Neural progenitor cell (in vitro differentiated cells): ENCODE results near the gene GAS6. TPM values are rescaled to one million over a fixed set of nuclear protein-coding genes. Genes with fewer than 3 reads are reported as not detected.

ENCODE experiments used
- DNase-seq: peaks from one replicate; pipeline ENCODE4 v3.0.0-alpha.2; 2016; ENCODE audit warnings: low spot score
- H2AFZ ChIP-seq: fragments of 200-600 bp; sonication (generic); replicated peaks from 2 replicates; pipeline ENCODE4 v1.6.1; 2016; ENCODE audit warnings: antibody characterized with exemption
- H3F3A ChIP-seq: fragments of 200-600 bp; sonication (generic); 2 replicates; pipeline ENCODE4 v1.6.1; 2016; ENCODE audit warnings: antibody characterized with exemption, low read depth
- H3K27ac ChIP-seq: fragments of 200-600 bp; sonication (generic); 2 replicates; pipeline ENCODE4 v1.5.1; 2016; ENCODE audit warnings: mild to moderate bottlenecking
- H3K27me3 ChIP-seq: fragments of 200-600 bp; sonication (generic); 2 replicates; pipeline ENCODE4 v1.6.1; 2016; ENCODE audit warnings: mild to moderate bottlenecking, moderate library complexity
- H3K36me3 ChIP-seq: fragments of 200-600 bp; sonication (generic); 2 replicates; pipeline ENCODE4 v1.5.1; 2016
- H3K4me1 ChIP-seq: fragments of 200-600 bp; sonication (generic); 2 replicates; pipeline ENCODE4 v1.6.1; 2016; ENCODE audit warnings: mixed run types
- H3K4me2 ChIP-seq: fragments of 200-600 bp; sonication (generic); 2 replicates; pipeline ENCODE4 v1.6.1; 2016
- H3K4me3 ChIP-seq: fragments of 200-600 bp; sonication (generic); 2 replicates; pipeline ENCODE4 v1.5.1; 2016
- H3K79me2 ChIP-seq: fragments of 200-600 bp; sonication (generic); 2 replicates; pipeline ENCODE4 v1.6.1; 2016; ENCODE audit warnings: low read depth
- H3K9ac ChIP-seq: fragments of 200-600 bp; sonication (generic); 2 replicates; pipeline ENCODE4 v1.6.1; 2016
- H3K9me3 ChIP-seq: fragments of 200-600 bp; sonication (generic); 2 replicates; pipeline ENCODE4 v1.5.1; 2016; ENCODE audit warnings: low read depth
- H4K20me1 ChIP-seq: fragments of 200-600 bp; sonication (generic); 2 replicates; pipeline ENCODE4 v1.6.1; 2016; ENCODE audit warnings: low read depth
- H3K27ac Mint-ChIP-seq: 3 replicates; pipeline ENCODE4 v1.8.0; 2021; ENCODE audit warnings: mixed read lengths
- H3K27me3 Mint-ChIP-seq: 2 replicates; pipeline ENCODE4 v1.8.0; 2022; ENCODE audit warnings: low read depth, mild to moderate bottlenecking, inconsistent platforms, moderate library complexity, mixed read lengths; ENCODE audit not compliant: insufficient read depth
- H3K36me3 Mint-ChIP-seq: 3 replicates; pipeline ENCODE4 v1.8.0; 2021; ENCODE audit warnings: mixed read lengths
- H3K4me1 Mint-ChIP-seq: 3 replicates; pipeline ENCODE4 v1.8.0; 2021; ENCODE audit warnings: mixed read lengths
- H3K4me3 Mint-ChIP-seq: 3 replicates; pipeline ENCODE4 v1.8.0; 2021; ENCODE audit warnings: mild to moderate bottlenecking, moderate library complexity, mixed read lengths
- H3K9me3 Mint-ChIP-seq: 3 replicates; pipeline ENCODE4 v1.8.0; 2020; ENCODE audit warnings: mixed read lengths
- CTCF ChIP-seq: fragments of 200-600 bp; sonication (generic); IDR thresholded peaks from 2 replicates; pipeline ENCODE4 v1.5.1; 2017; ENCODE audit warnings: antibody characterized with exemption, mild to moderate bottlenecking
- EZH2 ChIP-seq: fragments of 200-600 bp; sonication (generic); IDR thresholded peaks from 2 replicates; pipeline ENCODE4 v1.6.1; 2017; ENCODE audit warnings: antibody characterized with exemption, mild to moderate bottlenecking, moderate library complexity
- EZH2phosphoT487 ChIP-seq: fragments of 200-600 bp; sonication (generic); IDR thresholded peaks from 2 replicates; pipeline ENCODE4 v1.6.1; 2017; ENCODE audit warnings: antibody characterized with exemption
- total RNA-seq: library from RNA; depleted of rRNA; stranded (reverse); fragments of >200 nt; gene quantifications from 2 replicates; pipeline ENCODE4 v1.2.3, GENCODE V29; 2015; ENCODE audit warnings: low replicate concordance

GAS6 gene
- total RNA-seq, 1 donor from 2014 or later, result 12.8 TPM

- no peak overlapping the region for H2AFZ ChIP-seq
- H3F3A ChIP-seq, result no peaks in the 10 kb centered on the region
- Mint-ChIP-seq H3K9me3 (peaks cover 8% of the 10 kb centered on the region), H3K4me1 (peaks cover 15% of the 10 kb centered on the region), H3K36me3 (no peaks in the 10 kb centered on the region), H3K4me3 (no peak overlapping the region), H3K27me3 (peaks cover 4% of the 10 kb centered on the region), H3K27ac (no peak overlapping the region)
- DNase-seq, result no peak
- H3K9me3 ChIP-seq, result no peaks in the 10 kb centered on the region
- no peak for TF ChIP-seq EZH2phosphoT487
- no peak for TF ChIP-seq CTCF
- no peak for TF ChIP-seq EZH2
- H3K4me1 ChIP-seq, result no peaks in the 10 kb centered on the region
- no peak overlapping the region for H3K9ac ChIP-seq
- H3K4me2 ChIP-seq, result no peak overlapping the region
- H4K20me1 ChIP-seq, result no peaks in the 10 kb centered on the region
- no peaks in the 10 kb centered on the region for H3K79me2 ChIP-seq
- H3K27ac ChIP-seq, result no peak overlapping the region
- H3K36me3 ChIP-seq, result no peaks in the 10 kb centered on the region
- H3K4me3 ChIP-seq, result no peak overlapping the region
- no peaks in the 10 kb centered on the region for H3K27me3 ChIP-seq
Measured at GRCh38 chr13:113900646-113901045, 36.8 kb upstream of the GAS6 start.

- no peaks in the 10 kb centered on the region for H4K20me1 ChIP-seq
- H3K4me2 ChIP-seq, result no peak overlapping the region
- no peaks in the 10 kb centered on the region for H3K4me1 ChIP-seq
- H2AFZ ChIP-seq, result no peak overlapping the region
- Mint-ChIP-seq H3K4me3 (no peak overlapping the region), H3K36me3 (no peaks in the 10 kb centered on the region), H3K27me3 (peaks cover 4% of the 10 kb centered on the region), H3K9me3 (peaks cover 14% of the 10 kb centered on the region), H3K27ac (no peak overlapping the region), H3K4me1 (peaks cover 4% of the 10 kb centered on the region)
- H3K79me2 ChIP-seq, result no peaks in the 10 kb centered on the region
- no peak overlapping the region for H3K27ac ChIP-seq
- no peak for DNase-seq
- H3K36me3 ChIP-seq, result no peaks in the 10 kb centered on the region
- H3F3A ChIP-seq, result no peaks in the 10 kb centered on the region
- H3K9ac ChIP-seq, result no peak overlapping the region
- H3K4me3 ChIP-seq, result no peak overlapping the region
- H3K9me3 ChIP-seq, result no peaks in the 10 kb centered on the region
- H3K27me3 ChIP-seq, result no peaks in the 10 kb centered on the region
- TF ChIP-seq EZH2phosphoT487, result no peak
- TF ChIP-seq CTCF, result no peak
- TF ChIP-seq EZH2, result no peak
Measured at GRCh38 chr13:113898391-113898790, 34.5 kb upstream of the GAS6 start.

- Mint-ChIP-seq H3K4me3 (no peak overlapping the region), H3K36me3 (no peaks in the 10 kb centered on the region), H3K9me3 (peaks cover 18% of the 10 kb centered on the region), H3K27ac (no peak overlapping the region), H3K27me3 (peaks cover 4% of the 10 kb centered on the region), H3K4me1 (no peaks in the 10 kb centered on the region)
- no peaks in the 10 kb centered on the region for H3K4me1 ChIP-seq
- no peak overlapping the region for H3K4me3 ChIP-seq
- H3K9me3 ChIP-seq, result no peaks in the 10 kb centered on the region
- no peaks in the 10 kb centered on the region for H4K20me1 ChIP-seq
- H3K36me3 ChIP-seq, result no peaks in the 10 kb centered on the region
- no peaks in the 10 kb centered on the region for H3K79me2 ChIP-seq
- H3K4me2 ChIP-seq, result no peak overlapping the region
- no peak overlapping the region for H3K27ac ChIP-seq
- no peak for DNase-seq
- TF ChIP-seq CTCF (no peak), EZH2 (no peak), EZH2phosphoT487 (no peak)
- H3K27me3 ChIP-seq, result no peaks in the 10 kb centered on the region
- no peak overlapping the region for H2AFZ ChIP-seq
- no peaks in the 10 kb centered on the region for H3F3A ChIP-seq
- H3K9ac ChIP-seq, result no peak overlapping the region
Measured at GRCh38 chr13:113897966-113898365, 34.1 kb upstream of the GAS6 start.
